Measurements from ENCODE around the gene LPIN1. TPM values are rescaled to one million over a fixed set of nuclear protein-coding genes. Genes with fewer than 3 reads are reported as not detected.

LPIN1 gene
- total and polyA plus RNA-seq, 12 donors, result 18.9 to 61.0 (median 34.4) TPM

GRCh38 chr2:11867926-11868325, 121.5 kb downstream of the LPIN1 start:
- peaks cover 0 to 25% (median 13%) of the 10 kb centered on the region in 9 donors for H3K4me1 ChIP-seq
- no peaks in the 10 kb centered on the region for H3K27me3 ChIP-seq
- H3K27ac ChIP-seq, result no peak overlapping the region
- peaks cover 0 to 8% (median 0%) of the 10 kb centered on the region in 11 donors for H3K9me3 ChIP-seq
- no peak for TF ChIP-seq CTCF (IDR thresholded peaks at IDR 0.05)
- ATAC-seq (no peak), DNase-seq (no peak)
- no peaks in the 10 kb centered on the region for H3K36me3 ChIP-seq
- WGBS, 2 donors, result 65 to 77% methylated on average over 2 of the region's 2 CpGs
- intact Hi-C loops (cut with DNase I), result loop anchor here in 6 of 10 donors (10.0 kb wide), 6 partner anchors 177 to 1137 kb away; partner anchors contain the start of gene TRIB2 (in 3 of the 6)
- H3K4me3 ChIP-seq, result no peak overlapping the region

- Histone ChIP-seq H3K27me3 (no peaks in the 10 kb centered on the region), H3K36me3 (no peaks in the 10 kb centered on the region), H3K4me1 (peaks cover 0 to 21% (median 0%) of the 10 kb centered on the region in 9 donors), H3K9me3 (peaks cover 0 to 8% (median 0%) of the 10 kb centered on the region in 11 donors), H3K27ac (no peak overlapping the region), H3K4me3 (no peak overlapping the region)
- intact Hi-C loops (cut with DNase I), result loop anchor here in 6 of 10 donors (10.0 kb wide), 6 partner anchors 175 to 1135 kb away; partner anchors contain the start of gene TRIB2 (in 3 of the 6)
- TF ChIP-seq CTCF (IDR thresholded peaks at IDR 0.05), result no peak
- ATAC-seq (no peak), DNase-seq (no peak)
- 95 to 98% methylated on average over 8 of the region's 8 CpGs for WGBS, 2 donors
Measured at GRCh38 chr2:11869391-11869991, 123.1 kb downstream of the LPIN1 start.

- Histone ChIP-seq H3K4me1 (peaks cover 0 to 20% (median 0%) of the 10 kb centered on the region in 9 donors), H3K9me3 (peaks cover 0 to 8% (median 0%) of the 10 kb centered on the region in 11 donors)
Measured at GRCh38 chr2:11870064-11870463, 123.6 kb downstream of the LPIN1 start.

GRCh38 chr2:11870584-11870983, 124.2 kb downstream of the LPIN1 start:
- Histone ChIP-seq H3K27ac (no peak overlapping the region), H3K4me1 (peaks cover 0 to 20% (median 0%) of the 10 kb centered on the region in 9 donors), H3K4me3 (no peak overlapping the region), H3K9me3 (peaks cover 0 to 8% (median 0%) of the 10 kb centered on the region in 11 donors), H3K36me3 (no peaks in the 10 kb centered on the region), H3K27me3 (no peaks in the 10 kb centered on the region)
- WGBS, 2 donors, result 93 to 97% methylated on average over 5 of the region's 5 CpGs
- no peak for DNase-seq
- intact Hi-C loops (cut with DNase I), result no loop called here
- no peak for ATAC-seq
- TF ChIP-seq CTCF (IDR thresholded peaks at IDR 0.05), result no peak

More at GRCh38 chr2:11870064-11870463, 123.6 kb downstream of the LPIN1 start:
- Histone ChIP-seq H3K27me3 (no peaks in the 10 kb centered on the region), H3K27ac (no peak overlapping the region), H3K4me3 (no peak overlapping the region), H3K36me3 (no peaks in the 10 kb centered on the region)
- ATAC-seq (no peak), DNase-seq (no peak)
- 30 to 42% methylated on average over 2 of the region's 2 CpGs for WGBS, 2 donors
- intact Hi-C loops (cut with DNase I), result no loop called here
- TF ChIP-seq CTCF (IDR thresholded peaks at IDR 0.05), result no peak

Data from heart right ventricle (tissue), 16 donors.